Lung (tissue), 12 donors: Measurements from ENCODE around the gene NR6A1. TPM values are rescaled to one million over a fixed set of nuclear protein-coding genes. Genes with fewer than 3 reads are reported as not detected.

Source experiments
- ATAC-seq: fragments of 200-7000 bp; cut with Tn5 transposase; one replicate; pipeline ENCODE4 v1.9.1; 2020; ENCODE audit warnings: moderate number of reproducible peaks; ENCODE audit not compliant: insufficient read depth, low FRiP score
- DNase-seq, 3 donors: peaks; one replicate each; pipeline ENCODE4 v3.0.0-alpha.2; 2013 to 2017
- H3K27ac ChIP-seq, 2 donors: one replicate each; pipeline ENCODE4 v1.5.1; 2013; ENCODE audit warnings: mild to moderate bottlenecking in 2 of 2, moderate library complexity in 2 of 2, control low read depth in 1 of 2, inconsistent platforms in 1 of 2, low read depth in 1 of 2, low read length in 1 of 2
- H3K27me3 ChIP-seq, 3 donors: one replicate each; pipeline ENCODE4 v1.5.1; 2013; ENCODE audit warnings: low read length in 2 of 3; ENCODE audit not compliant: control insufficient read depth in 3 of 3, insufficient read depth in 3 of 3
- H3K36me3 ChIP-seq, 4 donors: one replicate each; pipeline ENCODE4 v1.5.1; 2013; ENCODE audit warnings: low read length in 4 of 4, mild to moderate bottlenecking in 1 of 4, moderate library complexity in 1 of 4; ENCODE audit not compliant: control insufficient read depth in 4 of 4, insufficient read depth in 4 of 4
- H3K4me1 ChIP-seq, 5 donors: one replicate each; pipeline ENCODE4 v1.5.1; 2013; ENCODE audit warnings: low read length in 5 of 5, mild to moderate bottlenecking in 2 of 5, moderate library complexity in 1 of 5; ENCODE audit not compliant: control insufficient read depth in 5 of 5, insufficient read depth in 5 of 5
- H3K4me3 ChIP-seq: one replicate; pipeline ENCODE4 v1.5.1; 2013; ENCODE audit warnings: mild to moderate bottlenecking, control low read depth, moderate library complexity
- H3K9ac ChIP-seq, 2 donors: one replicate each; pipeline ENCODE4 v1.5.1; 2013; ENCODE audit warnings: low read length in 2 of 2, control low read depth in 1 of 2; ENCODE audit not compliant: insufficient read depth in 1 of 2
- H3K9me3 ChIP-seq, 4 donors: one replicate each; pipeline ENCODE4 v1.5.1; 2013; ENCODE audit warnings: low read length in 3 of 4, mild to moderate bottlenecking in 1 of 4, moderate library complexity in 1 of 4; ENCODE audit not compliant: control insufficient read depth in 4 of 4, insufficient read depth in 3 of 4
- WGBS, 2 donors: extraction: QIAGEN DNeasy Blood & Tissue Kit; methylation state at CpG; one replicate each; pipeline ENCODE4 v1.1.7; 2013; 5-methylcytosine and 5-hydroxymethylcytosine counted together
- polyA plus RNA-seq, 2 donors: library from polyadenylated mRNA; stranded (reverse); fragments of 200-250 nt; gene quantifications; one replicate each; pipeline ENCODE4 v1.2.1, GENCODE V29; 2013
- total RNA-seq, 2 donors: library from RNA; depleted of rRNA in 1 of 2; stranded (reverse); fragments of >200 nt in 1 of 2; gene quantifications; one replicate each; pipeline ENCODE4 v1.2.1, GENCODE V29; 2014 to 2021
- TF ChIP-seq, protein P1 (sequence below): IDR thresholded peaks from 2 replicates; pipeline ENCODE4 v1.5.1; 2012; ENCODE audit warnings: mild to moderate bottlenecking; ENCODE audit errors: control extremely low read depth, extremely low read depth
- donor health status: control.
- donor health status: control.
- donor health status: Bipolar disorder and iron deficiency.
- donor health status: healthy.
- donor health status: DM: yes; HTN: yes; CAD: no.

The NR6A1 gene
- total and polyA plus RNA-seq, 4 donors: 0.94 to 4.0 (median 2.4) TPM

GRCh38 chr9:124696101-124696500, 75.0 kb downstream of the NR6A1 start:
- Histone ChIP-seq H3K27me3 (no peaks in the 10 kb centered on the region), H3K4me1 (peaks cover 0 to 5% (median 0%) of the 10 kb centered on the region in 5 donors), H3K27ac (no peak overlapping the region), H3K4me3 (no peak overlapping the region), H3K36me3 (peaks cover 0 to 3% (median 0%) of the 10 kb centered on the region in 4 donors), H3K9ac (no peak overlapping the region), H3K9me3 (no peaks in the 10 kb centered on the region)
- TF ChIP-seq, protein P1, sequence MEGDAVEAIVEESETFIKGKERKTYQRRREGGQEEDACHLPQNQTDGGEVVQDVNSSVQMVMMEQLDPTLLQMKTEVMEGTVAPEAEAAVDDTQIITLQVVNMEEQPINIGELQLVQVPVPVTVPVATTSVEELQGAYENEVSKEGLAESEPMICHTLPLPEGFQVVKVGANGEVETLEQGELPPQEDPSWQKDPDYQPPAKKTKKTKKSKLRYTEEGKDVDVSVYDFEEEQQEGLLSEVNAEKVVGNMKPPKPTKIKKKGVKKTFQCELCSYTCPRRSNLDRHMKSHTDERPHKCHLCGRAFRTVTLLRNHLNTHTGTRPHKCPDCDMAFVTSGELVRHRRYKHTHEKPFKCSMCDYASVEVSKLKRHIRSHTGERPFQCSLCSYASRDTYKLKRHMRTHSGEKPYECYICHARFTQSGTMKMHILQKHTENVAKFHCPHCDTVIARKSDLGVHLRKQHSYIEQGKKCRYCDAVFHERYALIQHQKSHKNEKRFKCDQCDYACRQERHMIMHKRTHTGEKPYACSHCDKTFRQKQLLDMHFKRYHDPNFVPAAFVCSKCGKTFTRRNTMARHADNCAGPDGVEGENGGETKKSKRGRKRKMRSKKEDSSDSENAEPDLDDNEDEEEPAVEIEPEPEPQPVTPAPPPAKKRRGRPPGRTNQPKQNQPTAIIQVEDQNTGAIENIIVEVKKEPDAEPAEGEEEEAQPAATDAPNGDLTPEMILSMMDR: no peak
- WGBS, 2 donors: 75 to 80% methylated on average over 3 of the region's 3 CpGs
- no peak for ATAC-seq
- no peak for DNase-seq

DNA sequence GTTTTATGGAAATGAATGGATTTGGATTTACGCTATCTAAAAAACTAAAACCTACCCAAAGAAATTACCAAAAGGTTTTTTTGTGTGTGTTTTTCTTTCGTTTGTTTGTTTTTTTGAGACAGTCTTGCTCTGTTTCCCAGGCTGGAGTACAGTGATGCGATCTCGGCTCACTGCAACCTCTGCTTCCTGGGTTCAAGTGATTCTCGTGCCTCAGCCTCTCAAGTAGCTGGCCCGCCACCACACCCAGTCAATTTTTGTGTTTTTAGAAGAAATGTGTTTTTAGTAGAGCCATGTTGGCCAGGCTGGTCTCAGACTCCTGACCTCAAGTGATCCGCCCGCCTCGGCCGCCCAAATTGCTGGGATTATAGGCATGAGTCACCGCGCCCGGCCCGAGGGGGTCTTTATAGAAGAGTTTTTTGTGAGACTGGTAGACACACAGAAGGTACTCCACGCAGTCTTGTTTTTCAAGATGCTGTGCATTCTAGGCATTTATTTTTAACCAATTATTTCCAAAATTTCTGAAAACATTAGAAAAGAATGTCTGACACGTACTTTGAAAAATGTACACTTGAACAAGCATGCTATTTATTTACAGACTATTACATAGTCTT, 75.7 kb downstream of the NR6A1 start:
- peaks cover 0 to 9% (median 0%) of the 10 kb centered on the region in 5 donors for H3K4me1 ChIP-seq
- no peaks in the 10 kb centered on the region for H3K9me3 ChIP-seq
- no peak overlapping the region for H3K9ac ChIP-seq
- DNase-seq (no peak), ATAC-seq (no peak)
- H3K27ac ChIP-seq: no peak overlapping the region
- WGBS, 2 donors: 93 to 95% methylated on average over 16 of the region's 16 CpGs
- no peak overlapping the region for H3K4me3 ChIP-seq
- no peaks in the 10 kb centered on the region for H3K27me3 ChIP-seq
- TF ChIP-seq, protein P1: no peak
- peaks cover 0 to 3% (median 0%) of the 10 kb centered on the region in 4 donors for H3K36me3 ChIP-seq

DNA sequence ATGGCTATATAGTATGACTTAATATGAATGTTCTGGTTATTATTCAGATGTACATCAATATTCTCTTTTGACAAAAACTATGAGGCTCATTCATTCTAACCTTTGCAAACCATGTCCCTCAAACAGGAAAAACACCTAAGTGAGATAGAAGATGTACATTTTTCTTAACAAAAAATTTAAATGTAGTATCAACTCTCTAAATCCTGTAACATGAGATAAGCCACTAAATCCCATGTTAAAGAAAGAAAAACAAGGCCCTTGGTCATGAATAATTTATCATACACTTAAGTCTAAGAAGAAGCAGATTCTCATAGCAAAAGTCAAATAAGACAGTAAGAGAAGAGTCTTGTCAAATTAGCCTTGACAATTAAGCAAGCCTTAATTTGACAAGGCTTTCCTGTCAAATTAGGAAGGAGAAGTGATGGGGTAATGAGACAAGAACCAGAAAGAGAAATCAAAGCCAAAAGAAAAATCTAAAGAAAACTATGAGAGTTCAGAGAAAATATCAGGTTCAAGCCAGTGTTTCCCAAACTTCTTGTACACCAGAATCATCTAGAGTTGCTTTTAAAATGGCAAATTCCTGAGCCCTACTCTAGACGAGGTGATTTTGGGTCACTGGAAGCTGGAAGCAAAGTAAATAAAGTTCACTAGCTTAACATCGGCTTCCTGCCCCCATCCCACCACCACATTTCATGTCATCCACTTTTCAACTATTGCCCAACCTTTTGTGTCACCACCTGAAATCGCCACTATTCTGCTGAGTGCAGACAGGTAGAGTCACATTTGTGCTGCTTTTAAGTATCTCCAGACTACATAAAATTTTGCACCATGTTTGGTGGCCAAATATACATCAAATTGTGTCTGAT, 76.5 kb downstream of the NR6A1 start:
- Histone ChIP-seq H3K4me3 (no peak overlapping the region), H3K27me3 (no peaks in the 10 kb centered on the region), H3K36me3 (peaks cover 0 to 3% (median 0%) of the 10 kb centered on the region in 4 donors), H3K9ac (no peak overlapping the region), H3K9me3 (no peaks in the 10 kb centered on the region), H3K27ac (no peak overlapping the region), H3K4me1 (peaks cover 0 to 9% (median 0%) of the 10 kb centered on the region in 5 donors)
- TF ChIP-seq, protein P1: no peak
- 51 to 62% methylated on average over 3 of the region's 3 CpGs for WGBS, 2 donors
- DNase-seq: no peak
- ATAC-seq: no peak
